Skeletal muscle satellite cell (primary cell): ENCODE measurements around the gene CCR8. TPM values are rescaled to one million over a fixed set of nuclear protein-coding genes. Genes with fewer than 3 reads are reported as not detected.

ENCODE experiments used
- H3K27me3 ChIP-seq: 2 replicates; pipeline ENCODE4 v1.7.0; 2013; ENCODE audit warnings: low read length; ENCODE audit not compliant: control insufficient read depth, insufficient read depth
- H3K36me3 ChIP-seq: 2 replicates; pipeline ENCODE4 v1.7.0; 2013; ENCODE audit warnings: mild to moderate bottlenecking, control low read depth, low read length; ENCODE audit not compliant: insufficient read depth
- H3K4me1 ChIP-seq: 2 replicates; pipeline ENCODE4 v1.7.0; 2013; ENCODE audit warnings: low read length; ENCODE audit not compliant: control insufficient read depth, insufficient read depth
- H3K4me2 ChIP-seq: 2 replicates; pipeline ENCODE4 v1.7.0; 2013; ENCODE audit warnings: mild to moderate bottlenecking, low read length
- H3K4me3 ChIP-seq: 2 replicates; pipeline ENCODE4 v1.7.0; 2013; ENCODE audit warnings: low read length
- H3K9ac ChIP-seq: 2 replicates; pipeline ENCODE4 v1.7.0; 2013; ENCODE audit warnings: mild to moderate bottlenecking, low read depth, low read length, moderate library complexity
- H3K9me3 ChIP-seq: replicated peaks from 2 replicates; pipeline ENCODE4 v1.7.0; 2013; ENCODE audit warnings: mild to moderate bottlenecking, control low read depth, low read length
- total RNA-seq: library from RNA; depleted of rRNA; stranded (reverse); fragments of >200 nt; gene quantifications from 2 replicates; pipeline ENCODE4 v1.2.3, GENCODE V29; 2012; rRNA removed

The CCR8 gene
- not detected in 2 replicates for total RNA-seq

- no peaks in the 10 kb centered on the region for H3K9me3 ChIP-seq
- H3K27me3 ChIP-seq, result peaks cover 3% of the 10 kb centered on the region
- no peak within 1 kb of the TSS for H3K9ac ChIP-seq
- H3K4me2 ChIP-seq, result no peak within 1 kb of the TSS
- H3K4me3 ChIP-seq, result no peak within 1 kb of the TSS
- no peaks in the 10 kb centered on the region for H3K4me1 ChIP-seq
- H3K36me3 ChIP-seq, result no peaks in the 10 kb centered on the region
These were observed at the start of gene CCR8 for GRCh38 chr3:39329493-39329892. Gene CCR8 (plus strand): TSS chr3:39329709. CDS start chr3:39332332, 2,623 bp downstream.

GRCh38 chr3:39279745-39280517 lies 49.6 kb upstream of the CCR8 start, which contains the start of gene CX3CR1:
Gene CX3CR1 (minus strand): TSS chr3:39280036. CDS start chr3:39266509, 13,527 bp downstream.
- no peaks in the 10 kb centered on the region for H3K9me3 ChIP-seq
- H3K4me1 ChIP-seq, result no peaks in the 10 kb centered on the region
- H3K27me3 ChIP-seq, result peaks cover 41% of the 10 kb centered on the region
- no peak within 1 kb of the TSS for H3K4me2 ChIP-seq
- no peak within 1 kb of the TSS for H3K4me3 ChIP-seq
- H3K9ac ChIP-seq, result no peak within 1 kb of the TSS
- no peaks in the 10 kb centered on the region for H3K36me3 ChIP-seq

GRCh38 chr3:39280571-39280970 lies 48.9 kb upstream of the CCR8 start:
- Histone ChIP-seq H3K4me1 (no peaks in the 10 kb centered on the region), H3K36me3 (no peaks in the 10 kb centered on the region), H3K9me3 (no peaks in the 10 kb centered on the region), H3K4me2 (no peak overlapping the region), H3K4me3 (no peak overlapping the region), H3K27me3 (peaks cover 34% of the 10 kb centered on the region), H3K9ac (no peak overlapping the region)

- no peak overlapping the region for H3K9ac ChIP-seq
- H3K4me3 ChIP-seq, result no peak overlapping the region
- no peaks in the 10 kb centered on the region for H3K4me1 ChIP-seq
- peaks cover 27% of the 10 kb centered on the region for H3K27me3 ChIP-seq
- no peaks in the 10 kb centered on the region for H3K36me3 ChIP-seq
- no peaks in the 10 kb centered on the region for H3K9me3 ChIP-seq
- no peak overlapping the region for H3K4me2 ChIP-seq
These were observed 48.0 kb upstream of the CCR8 start for GRCh38 chr3:39281533-39281932.

- H3K9ac ChIP-seq, result no peak overlapping the region
- no peak overlapping the region for H3K4me3 ChIP-seq
- H3K4me2 ChIP-seq, result no peak overlapping the region
- no peaks in the 10 kb centered on the region for H3K9me3 ChIP-seq
- H3K4me1 ChIP-seq, result no peaks in the 10 kb centered on the region
- peaks cover 22% of the 10 kb centered on the region for H3K27me3 ChIP-seq
- no peaks in the 10 kb centered on the region for H3K36me3 ChIP-seq
These were observed 47.5 kb upstream of the CCR8 start for GRCh38 chr3:39282057-39282456.

- H3K4me2 ChIP-seq, result no peak overlapping the region
- H3K9ac ChIP-seq, result no peak overlapping the region
- H3K4me1 ChIP-seq, result no peaks in the 10 kb centered on the region
- H3K27me3 ChIP-seq, result peaks cover 10% of the 10 kb centered on the region
- no peak overlapping the region for H3K4me3 ChIP-seq
- H3K36me3 ChIP-seq, result no peaks in the 10 kb centered on the region
- no peaks in the 10 kb centered on the region for H3K9me3 ChIP-seq
These were observed 45.0 kb upstream of the CCR8 start for GRCh38 chr3:39284457-39284881.

GRCh38 chr3:39285332-39285731 lies 44.2 kb upstream of the CCR8 start:
- no peaks in the 10 kb centered on the region for H3K36me3 ChIP-seq
- no peak overlapping the region for H3K4me2 ChIP-seq
- peaks cover 4% of the 10 kb centered on the region for H3K27me3 ChIP-seq
- no peaks in the 10 kb centered on the region for H3K9me3 ChIP-seq
- H3K9ac ChIP-seq, result no peak overlapping the region
- H3K4me3 ChIP-seq, result no peak overlapping the region
- no peaks in the 10 kb centered on the region for H3K4me1 ChIP-seq

- no peaks in the 10 kb centered on the region for H3K36me3 ChIP-seq
- no peak overlapping the region for H3K4me2 ChIP-seq
- no peak overlapping the region for H3K9ac ChIP-seq
These were observed 42.7 kb upstream of the CCR8 start for GRCh38 chr3:39286771-39287170.

GRCh38 chr3:39287216-39288164 lies 42.0 kb upstream of the CCR8 start:
- no peaks in the 10 kb centered on the region for H3K9me3 ChIP-seq
- H3K9ac ChIP-seq, result no peak overlapping the region
- H3K27me3 ChIP-seq, result peaks cover 2% of the 10 kb centered on the region

More at GRCh38 chr3:39286771-39287170, 42.7 kb upstream of the CCR8 start:
- no peaks in the 10 kb centered on the region for H3K4me1 ChIP-seq
- H3K27me3 ChIP-seq, result peaks cover 4% of the 10 kb centered on the region
- H3K9me3 ChIP-seq, result no peaks in the 10 kb centered on the region
- no peak overlapping the region for H3K4me3 ChIP-seq

GRCh38 chr3:39288300-39288808 lies 41.2 kb upstream of the CCR8 start:
- Histone ChIP-seq H3K9ac (no peak overlapping the region), H3K36me3 (no peaks in the 10 kb centered on the region), H3K4me3 (no peak overlapping the region), H3K4me2 (no peak overlapping the region), H3K4me1 (no peaks in the 10 kb centered on the region), H3K27me3 (no peaks in the 10 kb centered on the region), H3K9me3 (no peaks in the 10 kb centered on the region)

More at GRCh38 chr3:39287216-39288164, 42.0 kb upstream of the CCR8 start:
- no peaks in the 10 kb centered on the region for H3K4me1 ChIP-seq
- no peaks in the 10 kb centered on the region for H3K36me3 ChIP-seq
- H3K4me2 ChIP-seq, result no peak overlapping the region
- H3K4me3 ChIP-seq, result no peak overlapping the region

GRCh38 chr3:39289107-39289506 lies 40.4 kb upstream of the CCR8 start:
- no peaks in the 10 kb centered on the region for H3K27me3 ChIP-seq
- no peaks in the 10 kb centered on the region for H3K9me3 ChIP-seq
- H3K9ac ChIP-seq, result no peak overlapping the region
- H3K4me1 ChIP-seq, result no peaks in the 10 kb centered on the region
- H3K36me3 ChIP-seq, result no peaks in the 10 kb centered on the region
- no peak overlapping the region for H3K4me3 ChIP-seq
- no peak overlapping the region for H3K4me2 ChIP-seq
